ENCODE data around the gene MYCBP2. TPM values are rescaled to one million over a fixed set of nuclear protein-coding genes. Genes with fewer than 3 reads are reported as not detected.
"Not testable (repeated sequence)": the region's sequence is repeated elsewhere in the genome, so short reads cannot be mapped to it uniquely, and the experiment has no call there.

MYCBP2 gene
- total and polyA plus RNA-seq, 7 donors = 3.7 to 130 (median 93.5) TPM

DNA sequence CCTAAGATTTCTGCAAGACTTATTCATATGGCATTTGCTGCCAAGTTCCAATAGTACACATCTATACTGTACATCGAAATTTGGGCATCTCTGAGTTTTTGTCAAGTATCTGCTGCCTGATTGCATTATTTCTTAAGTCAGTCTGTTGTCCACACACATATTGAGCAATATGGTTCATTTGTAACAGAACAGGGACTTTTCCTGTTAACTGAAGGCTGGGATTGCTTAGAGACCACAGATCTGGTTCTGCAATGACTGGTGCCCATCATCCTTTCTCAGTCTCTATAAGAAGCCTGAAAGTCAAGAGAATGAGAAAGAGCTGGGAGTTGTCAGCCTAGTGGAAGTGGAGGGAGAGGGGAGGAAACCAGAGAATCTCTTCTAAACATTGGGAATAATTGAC, 22.5 kb upstream of the MYCBP2 start:
- no peaks in the 10 kb centered on the region for H3K4me1 ChIP-seq
- H3K4me3 ChIP-seq = no peak overlapping the region
- no peak for DNase-seq
- H3K9me3 ChIP-seq = no peaks in the 10 kb centered on the region
- no peaks in the 10 kb centered on the region for H3K27me3 ChIP-seq
- H3K27ac ChIP-seq = no peak overlapping the region
- TF ChIP-seq, protein P1, sequence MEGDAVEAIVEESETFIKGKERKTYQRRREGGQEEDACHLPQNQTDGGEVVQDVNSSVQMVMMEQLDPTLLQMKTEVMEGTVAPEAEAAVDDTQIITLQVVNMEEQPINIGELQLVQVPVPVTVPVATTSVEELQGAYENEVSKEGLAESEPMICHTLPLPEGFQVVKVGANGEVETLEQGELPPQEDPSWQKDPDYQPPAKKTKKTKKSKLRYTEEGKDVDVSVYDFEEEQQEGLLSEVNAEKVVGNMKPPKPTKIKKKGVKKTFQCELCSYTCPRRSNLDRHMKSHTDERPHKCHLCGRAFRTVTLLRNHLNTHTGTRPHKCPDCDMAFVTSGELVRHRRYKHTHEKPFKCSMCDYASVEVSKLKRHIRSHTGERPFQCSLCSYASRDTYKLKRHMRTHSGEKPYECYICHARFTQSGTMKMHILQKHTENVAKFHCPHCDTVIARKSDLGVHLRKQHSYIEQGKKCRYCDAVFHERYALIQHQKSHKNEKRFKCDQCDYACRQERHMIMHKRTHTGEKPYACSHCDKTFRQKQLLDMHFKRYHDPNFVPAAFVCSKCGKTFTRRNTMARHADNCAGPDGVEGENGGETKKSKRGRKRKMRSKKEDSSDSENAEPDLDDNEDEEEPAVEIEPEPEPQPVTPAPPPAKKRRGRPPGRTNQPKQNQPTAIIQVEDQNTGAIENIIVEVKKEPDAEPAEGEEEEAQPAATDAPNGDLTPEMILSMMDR (IDR thresholded peaks at IDR 0.05) = no peak
- TF ChIP-seq POLR2A (IDR thresholded peaks at IDR 0.05) (no peak), POLR2AphosphoS5 (IDR thresholded peaks at IDR 0.05) (no peak), EP300 (IDR thresholded peaks at IDR 0.05) (no peak)
- intact Hi-C loops (cut with DNase I) = no loop called here
- WGBS, 2 donors = 76 to 87% methylated on average over 1 of the region's 1 CpG
- H3K36me3 ChIP-seq = no peaks in the 10 kb centered on the region

GRCh38 chr13:77347351-77347750, 20.5 kb upstream of the MYCBP2 start:
- H3K9me3 ChIP-seq; H3K4me3 ChIP-seq; DNase-seq; H3K27me3 ChIP-seq; H3K4me1 ChIP-seq; intact Hi-C loops (cut with DNase I); H3K36me3 ChIP-seq; H3K27ac ChIP-seq: not testable (repeated sequence)
- 92 to 95% methylated on average over 3 of the region's 3 CpGs for WGBS, 2 donors

GRCh38 chr13:77345150-77345780, 18.4 kb upstream of the MYCBP2 start:
- H3K4me3 ChIP-seq = no peak overlapping the region
- H3K9me3 ChIP-seq = no peaks in the 10 kb centered on the region
- intact Hi-C loops (cut with DNase I) = no loop called here
- WGBS, 2 donors = 61 to 63% methylated on average over 2 of the region's 2 CpGs
- no peaks in the 10 kb centered on the region for H3K4me1 ChIP-seq
- no peak overlapping the region for H3K27ac ChIP-seq
- no peaks in the 10 kb centered on the region for H3K36me3 ChIP-seq
- no peak for DNase-seq
- TF ChIP-seq POLR2A (IDR thresholded peaks at IDR 0.05) (no peak), EP300 (IDR thresholded peaks at IDR 0.05) (no peak), POLR2AphosphoS5 (IDR thresholded peaks at IDR 0.05) (no peak)
- TF ChIP-seq, protein P1 (IDR thresholded peaks at IDR 0.05) = no peak
- no peaks in the 10 kb centered on the region for H3K27me3 ChIP-seq

DNA sequence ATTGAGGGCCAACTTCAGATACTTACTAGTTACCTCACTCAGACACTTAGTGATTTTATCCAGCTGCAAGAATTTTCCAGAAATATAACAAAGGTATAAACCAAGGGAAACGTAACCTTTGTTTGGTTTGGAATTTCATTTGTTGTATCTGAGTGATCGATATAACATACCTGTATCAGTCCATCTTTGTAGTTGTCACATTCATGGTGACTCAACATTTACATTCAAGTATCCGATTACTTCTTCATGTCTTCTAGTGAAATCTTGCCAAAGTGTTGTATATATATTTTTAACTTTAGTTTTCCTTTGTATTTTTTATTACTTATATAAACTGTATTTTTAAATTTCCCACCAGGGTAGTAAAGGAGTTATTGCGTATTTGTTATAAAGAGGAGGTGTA, 16.9 kb upstream of the MYCBP2 start:
- Histone ChIP-seq H3K4me3 (no peak overlapping the region), H3K36me3 (no peaks in the 10 kb centered on the region), H3K27ac (no peak overlapping the region), H3K27me3 (no peaks in the 10 kb centered on the region), H3K4me1 (no peaks in the 10 kb centered on the region), H3K9me3 (no peaks in the 10 kb centered on the region)
- TF ChIP-seq POLR2A (IDR thresholded peaks at IDR 0.05) (no peak), EP300 (IDR thresholded peaks at IDR 0.05) (no peak), POLR2AphosphoS5 (IDR thresholded peaks at IDR 0.05) (no peak)
- TF ChIP-seq, protein P1 (IDR thresholded peaks at IDR 0.05) = no peak
- DNase-seq = no peak
- WGBS, 2 donors = 91 to 96% methylated on average over 4 of the region's 4 CpGs
- intact Hi-C loops (cut with DNase I) = no loop called here

GRCh38 chr13:77339408-77339807, 12.5 kb upstream of the MYCBP2 start:
- H3K4me1 ChIP-seq = no peaks in the 10 kb centered on the region
- TF ChIP-seq, protein P1 (IDR thresholded peaks at IDR 0.05) = no peak
- TF ChIP-seq POLR2AphosphoS5 (IDR thresholded peaks at IDR 0.05) (no peak), EP300 (IDR thresholded peaks at IDR 0.05) (no peak), POLR2A (IDR thresholded peaks at IDR 0.05) (no peak)
- intact Hi-C loops (cut with DNase I) = no loop called here
- 64 to 76% methylated on average over 2 of the region's 2 CpGs for WGBS, 2 donors
- no peak for DNase-seq
- H3K36me3 ChIP-seq = no peaks in the 10 kb centered on the region
- H3K27me3 ChIP-seq = no peaks in the 10 kb centered on the region
- H3K27ac ChIP-seq = no peak overlapping the region
- H3K4me3 ChIP-seq = no peak overlapping the region
- H3K9me3 ChIP-seq = no peaks in the 10 kb centered on the region

Measured in sigmoid colon (tissue), 7 donors.